ENCODE measurements around the gene GOLPH3. TPM values are rescaled to one million over a fixed set of nuclear protein-coding genes. Genes with fewer than 3 reads are reported as not detected.
"Not testable (repeated sequence)": the region's sequence is repeated elsewhere in the genome, so short reads cannot be mapped to it uniquely, and the experiment has no call there.

Gene GOLPH3
- total and polyA plus RNA-seq, 9 donors = 54.2 to 88.9 (median 80.2) TPM

DNA sequence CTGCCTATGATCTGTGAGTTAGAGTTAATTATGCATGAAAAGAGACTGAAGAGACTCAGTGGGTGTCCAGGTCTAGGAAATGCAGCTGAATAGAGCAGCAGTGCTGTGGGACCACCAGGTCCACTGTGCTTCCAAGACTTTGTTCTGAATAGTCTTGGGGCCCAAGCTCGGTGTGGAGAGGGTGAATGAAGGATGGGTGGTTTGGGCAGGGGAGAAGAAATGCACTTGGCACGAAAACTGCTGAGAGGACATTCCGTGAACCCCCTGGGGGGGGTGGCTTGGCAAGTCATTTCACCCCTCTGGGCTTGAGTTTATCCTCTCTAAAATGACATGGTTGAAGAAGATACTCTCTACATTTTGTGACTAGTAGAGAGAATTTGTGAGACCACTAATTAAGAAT lies 36.0 kb upstream of the GOLPH3 start:
- no peak for DNase-seq
- no peak overlapping the region for H3K4me3 ChIP-seq
- TF ChIP-seq EP300 (IDR thresholded peaks at IDR 0.05) = no peak
- no peak for TF ChIP-seq POLR2A (IDR thresholded peaks at IDR 0.05)
- intact Hi-C loops (cut with DNase I) = no loop called here
- H3K36me3 ChIP-seq = no peaks in the 10 kb centered on the region
- no peaks in the 10 kb centered on the region for H3K27me3 ChIP-seq
- no peak overlapping the region for H3K27ac ChIP-seq
- H3K9me3 ChIP-seq = no peaks in the 10 kb centered on the region
- WGBS, 3 donors = 88 to 93% (median 90%) methylated on average over 3 of the region's 3 CpGs
- no peaks in the 10 kb centered on the region for H3K4me1 ChIP-seq (ENCODE audit: insufficient read depth)

DNA sequence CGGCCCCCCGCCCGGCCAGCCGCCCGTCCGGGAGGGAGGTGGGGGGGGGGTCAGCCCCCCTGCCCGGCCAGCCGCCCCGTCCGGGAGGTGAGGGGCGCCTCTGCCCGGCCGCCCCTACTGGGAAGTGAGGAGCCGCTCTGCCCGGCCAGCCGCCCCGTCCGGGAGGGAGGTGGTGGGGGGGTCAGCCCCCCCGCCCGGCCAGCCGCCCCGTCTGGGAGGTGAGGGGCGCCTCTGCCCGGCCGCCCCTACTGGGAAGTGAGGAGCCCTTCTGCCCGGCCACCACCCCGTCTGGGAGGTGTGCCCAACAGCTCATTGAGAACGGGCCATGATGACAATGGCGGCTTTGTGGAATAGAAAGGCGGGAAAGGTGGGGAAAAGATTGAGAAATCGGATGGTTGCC lies 34.7 kb upstream of the GOLPH3 start:
- H3K36me3 ChIP-seq; H3K4me1 ChIP-seq (ENCODE audit: insufficient read depth); H3K9me3 ChIP-seq; H3K4me3 ChIP-seq; intact Hi-C loops (cut with DNase I); DNase-seq; H3K27me3 ChIP-seq; H3K27ac ChIP-seq: not testable (repeated sequence)
- WGBS, 3 donors = 94% methylated on average over 19 of the region's 31 CpGs; no CpG with 5 or more reads in 2 of the 3 donors

GRCh38 chr5:32207355-32207634 lies 33.2 kb upstream of the GOLPH3 start:
- Histone ChIP-seq H3K4me1 (ENCODE audit: insufficient read depth) (no peaks in the 10 kb centered on the region), H3K27ac (no peak overlapping the region), H3K4me3 (no peak overlapping the region), H3K27me3 (no peaks in the 10 kb centered on the region), H3K9me3 (no peaks in the 10 kb centered on the region), H3K36me3 (no peaks in the 10 kb centered on the region)
- intact Hi-C loops (cut with DNase I) = no loop called here
- no peak for DNase-seq
- TF ChIP-seq EP300 (IDR thresholded peaks at IDR 0.05) (no peak), CTCF (IDR thresholded peaks at IDR 0.05) (no peak), POLR2A (IDR thresholded peaks at IDR 0.05) (no peak)
- 92 to 95% (median 93%) methylated on average over 4 of the region's 4 CpGs for WGBS, 3 donors

- no peak for DNase-seq
- Histone ChIP-seq H3K4me3 (no peak overlapping the region), H3K36me3 (no peaks in the 10 kb centered on the region), H3K4me1 (ENCODE audit: insufficient read depth) (no peaks in the 10 kb centered on the region), H3K27me3 (no peaks in the 10 kb centered on the region), H3K27ac (no peak overlapping the region), H3K9me3 (no peaks in the 10 kb centered on the region)
- 77 to 82% (median 81%) methylated on average over 13 of the region's 13 CpGs for WGBS, 3 donors
- TF ChIP-seq POLR2A (IDR thresholded peaks at IDR 0.05) (no peak), EP300 (IDR thresholded peaks at IDR 0.05) (no peak), CTCF (IDR thresholded peaks at IDR 0.05) (no peak)
- intact Hi-C loops (cut with DNase I) = no loop called here
These were observed 32.6 kb upstream of the GOLPH3 start for GRCh38 chr5:32206509-32207354.

- Histone ChIP-seq H3K4me3 (no peak overlapping the region), H3K27me3 (no peaks in the 10 kb centered on the region), H3K36me3 (no peaks in the 10 kb centered on the region), H3K27ac (no peak overlapping the region), H3K9me3 (no peaks in the 10 kb centered on the region), H3K4me1 (ENCODE audit: insufficient read depth) (no peaks in the 10 kb centered on the region)
- no peak for DNase-seq
- no peak for TF ChIP-seq POLR2A (IDR thresholded peaks at IDR 0.05)
- no peak for TF ChIP-seq CTCF (IDR thresholded peaks at IDR 0.05)
- no peak for TF ChIP-seq EP300 (IDR thresholded peaks at IDR 0.05)
- 75 to 86% (median 81%) methylated on average over 5 of the region's 5 CpGs for WGBS, 3 donors
- intact Hi-C loops (cut with DNase I) = no loop called here
These were observed 31.9 kb upstream of the GOLPH3 start for GRCh38 chr5:32206053-32206452.

Measured in ovary (tissue), 9 donors.